Lower leg skin (tissue), 4 donors: Measurements from ENCODE around the gene NTM. TPM values are rescaled to one million over a fixed set of nuclear protein-coding genes. Genes with fewer than 3 reads are reported as not detected.

Experiments
- DNase-seq, 2 donors: peaks; one replicate each; pipeline ENCODE4 v3.0.0-alpha.2; 2019; ENCODE audit warnings: low spot score in 2 of 2
- H3K4me3 ChIP-seq: fragments of 200-600 bp; sonication (generic); 2 replicates; pipeline ENCODE4 v1.5.1; 2017; ENCODE audit warnings: mild to moderate bottlenecking, low read depth; ENCODE audit not compliant: poor library complexity, severe bottlenecking
- POLR2A ChIP-seq, 2 donors: fragments of 450-650 bp; IDR thresholded peaks; one replicate each; pipeline ENCODE4 v1.6.1; 2016 to 2017; ENCODE audit warnings: antibody characterized with exemption in 2 of 2, mild to moderate bottlenecking in 1 of 2, moderate library complexity in 1 of 2
- WGBS, 2 donors: methylation state at CpG; one replicate each; pipeline ENCODE4 v1.1.5; 2018; 5-methylcytosine and 5-hydroxymethylcytosine counted together
- intact Hi-C: fragments of 100-400 bp; cut with DNase I; formaldehyde crosslinking; loops from one replicate; pipeline ENCODE4 v1.15.0; 2023; ENCODE audit warnings: low total_unique reads
- total RNA-seq, 4 donors: library from RNA; depleted of rRNA; stranded (reverse); fragments of >200 nt; gene quantifications; one replicate each; pipeline ENCODE4 v1.1.0, GENCODE V29; 2016
- TF ChIP-seq, protein P1 (sequence below), 3 donors: fragments of 450-650 bp; IDR thresholded peaks; one replicate each; pipeline ENCODE4 v1.5.1; 2016; ENCODE audit warnings: antibody characterized with exemption in 3 of 3, mild to moderate bottlenecking in 3 of 3, moderate library complexity in 2 of 3

NTM gene
- total RNA-seq, 4 donors from 2014 or later: 2.8 to 5.7 (median 4.9) TPM

DNA sequence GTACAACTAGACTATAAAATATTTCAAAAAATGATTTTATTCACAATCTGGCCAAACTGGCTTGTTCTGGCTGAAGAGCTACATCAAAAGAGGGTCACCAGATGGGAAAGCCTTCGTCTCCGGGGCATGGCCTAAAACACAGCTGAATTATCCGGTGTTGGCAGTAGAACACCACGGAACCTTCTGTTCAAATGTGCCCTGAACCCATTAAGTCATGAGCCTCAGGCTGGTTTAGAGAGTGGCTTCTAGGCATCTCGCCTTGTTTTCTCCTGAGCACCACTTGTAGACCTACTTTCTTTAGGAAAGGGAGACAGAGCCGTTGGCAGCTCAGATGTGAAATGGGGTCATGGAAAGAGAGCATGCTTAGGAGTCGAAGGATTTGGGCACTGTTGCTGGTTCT lies 890.2 kb downstream of the NTM start:
- no peak for DNase-seq
- 77 to 80% methylated on average over 7 of the region's 7 CpGs for WGBS, 2 donors
- intact Hi-C loops: no loop called here

GRCh38 chr11:132263241-132263640 lies 892.8 kb downstream of the NTM start:
- intact Hi-C loops: no loop called here

More for the DNA sequence above, 890.2 kb downstream of the NTM start:
- TF ChIP-seq, protein P1, sequence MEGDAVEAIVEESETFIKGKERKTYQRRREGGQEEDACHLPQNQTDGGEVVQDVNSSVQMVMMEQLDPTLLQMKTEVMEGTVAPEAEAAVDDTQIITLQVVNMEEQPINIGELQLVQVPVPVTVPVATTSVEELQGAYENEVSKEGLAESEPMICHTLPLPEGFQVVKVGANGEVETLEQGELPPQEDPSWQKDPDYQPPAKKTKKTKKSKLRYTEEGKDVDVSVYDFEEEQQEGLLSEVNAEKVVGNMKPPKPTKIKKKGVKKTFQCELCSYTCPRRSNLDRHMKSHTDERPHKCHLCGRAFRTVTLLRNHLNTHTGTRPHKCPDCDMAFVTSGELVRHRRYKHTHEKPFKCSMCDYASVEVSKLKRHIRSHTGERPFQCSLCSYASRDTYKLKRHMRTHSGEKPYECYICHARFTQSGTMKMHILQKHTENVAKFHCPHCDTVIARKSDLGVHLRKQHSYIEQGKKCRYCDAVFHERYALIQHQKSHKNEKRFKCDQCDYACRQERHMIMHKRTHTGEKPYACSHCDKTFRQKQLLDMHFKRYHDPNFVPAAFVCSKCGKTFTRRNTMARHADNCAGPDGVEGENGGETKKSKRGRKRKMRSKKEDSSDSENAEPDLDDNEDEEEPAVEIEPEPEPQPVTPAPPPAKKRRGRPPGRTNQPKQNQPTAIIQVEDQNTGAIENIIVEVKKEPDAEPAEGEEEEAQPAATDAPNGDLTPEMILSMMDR (IDR thresholded peaks at IDR 0.05): no peak
- TF ChIP-seq POLR2A (IDR thresholded peaks at IDR 0.05): no peak
- no peak overlapping the region for H3K4me3 ChIP-seq

GRCh38 chr11:132263875-132264274 lies 893.5 kb downstream of the NTM start:
- H3K4me3 ChIP-seq: no peak overlapping the region
- 89 to 90% methylated on average over 4 of the region's 4 CpGs for WGBS, 2 donors
- intact Hi-C loops: no loop called here
- no peak for TF ChIP-seq POLR2A (IDR thresholded peaks at IDR 0.05)
- TF ChIP-seq, protein P1 (IDR thresholded peaks at IDR 0.05): no peak
- DNase-seq: no peak

More at GRCh38 chr11:132263241-132263640, 892.8 kb downstream of the NTM start:
- H3K4me3 ChIP-seq: no peak overlapping the region
- whole genome bisulfite sequencing, 2 donors: 58 to 66% methylated on average over 5 of the region's 5 CpGs
- TF ChIP-seq POLR2A (IDR thresholded peaks at IDR 0.05): no peak
- TF ChIP-seq, protein P1 (IDR thresholded peaks at IDR 0.05): no peak
- DNase-seq: no peak

DNA sequence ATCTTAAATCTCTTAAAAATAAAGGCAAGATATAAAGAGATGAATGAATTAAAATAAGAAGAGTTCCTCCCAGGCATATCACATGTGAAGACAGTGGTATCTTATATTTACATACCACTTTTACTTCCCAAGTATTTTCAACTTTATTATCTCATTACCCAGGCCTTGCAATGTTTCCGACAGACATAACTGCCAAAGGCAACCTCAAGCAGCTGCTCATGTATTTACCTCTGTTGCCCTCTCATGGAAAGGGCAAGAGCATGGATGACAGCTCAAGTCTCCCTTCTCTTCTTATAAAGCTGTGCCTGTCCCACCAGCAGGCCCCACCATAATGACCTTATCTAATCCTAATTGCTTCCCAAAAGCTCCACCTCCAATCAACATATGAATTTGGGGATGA lies 894.2 kb downstream of the NTM start:
- intact Hi-C loops: no loop called here
- no peak for TF ChIP-seq POLR2A (IDR thresholded peaks at IDR 0.05)
- TF ChIP-seq, protein P1 (IDR thresholded peaks at IDR 0.05): no peak
- H3K4me3 ChIP-seq: no peak overlapping the region
- no peak for DNase-seq
- WGBS, 2 donors: 82 to 90% methylated on average over 1 of the region's 1 CpG

GRCh38 chr11:132278801-132279574 lies 908.6 kb downstream of the NTM start:
- WGBS, 2 donors: 38% methylated on average over 6 of the region's 6 CpGs
- DNase-seq: no peak
- intact Hi-C loops: no loop called here
- H3K4me3 ChIP-seq: no peak overlapping the region
- no peak for TF ChIP-seq POLR2A (IDR thresholded peaks at IDR 0.05)
- TF ChIP-seq, protein P1 (IDR thresholded peaks at IDR 0.05): no peak
